Sigmoid colon (tissue), 4 donors: ENCODE results near the gene CAMTA1.

ENCODE experiments used
- CTCF ChIP-seq, 4 experiments: fragments of 450-650 bp in 3 of 4; fragments of 200-600 bp in 1 of 4; IDR thresholded peaks; one replicate each; pipeline ENCODE4 v1.5.1; 2016 to 2019; ENCODE audit warnings: antibody characterized with exemption in 4 of 4, mild to moderate bottlenecking in 3 of 4, moderate library complexity in 2 of 4
- POLR2A ChIP-seq, 2 donors: fragments of 450-650 bp; IDR thresholded peaks; one replicate each; pipeline ENCODE4 v1.6.1; 2016; ENCODE audit warnings: antibody characterized with exemption in 2 of 2, mild to moderate bottlenecking in 2 of 2, moderate library complexity in 2 of 2
- POLR2AphosphoS5 ChIP-seq, 4 donors: sonication (generic); formaldehyde crosslinking; IDR thresholded peaks; one replicate each; pipeline ENCODE4 v1.6.1; 2017; ENCODE audit warnings: antibody characterized with exemption in 4 of 4

- TF ChIP-seq POLR2A (IDR thresholded peaks at IDR 0.05) (no peak), CTCF (IDR thresholded peaks at IDR 0.05) (no peak), POLR2AphosphoS5 (IDR thresholded peaks at IDR 0.05) (no peak)
Measured at GRCh38 chr1:7232441-7233236, 447.4 kb downstream of the CAMTA1 start.
